ENCODE measurements around the gene SYNE4. TPM values are rescaled to one million over a fixed set of nuclear protein-coding genes. Genes with fewer than 3 reads are reported as not detected.

Gene SYNE4
- total and polyA plus RNA-seq, 9 of the 15 experiments (the other 6 are each of a cell fraction or from before 2014, with no cell fraction given) = 0.03 to 0.65 (median 0.29) TPM

DNA sequence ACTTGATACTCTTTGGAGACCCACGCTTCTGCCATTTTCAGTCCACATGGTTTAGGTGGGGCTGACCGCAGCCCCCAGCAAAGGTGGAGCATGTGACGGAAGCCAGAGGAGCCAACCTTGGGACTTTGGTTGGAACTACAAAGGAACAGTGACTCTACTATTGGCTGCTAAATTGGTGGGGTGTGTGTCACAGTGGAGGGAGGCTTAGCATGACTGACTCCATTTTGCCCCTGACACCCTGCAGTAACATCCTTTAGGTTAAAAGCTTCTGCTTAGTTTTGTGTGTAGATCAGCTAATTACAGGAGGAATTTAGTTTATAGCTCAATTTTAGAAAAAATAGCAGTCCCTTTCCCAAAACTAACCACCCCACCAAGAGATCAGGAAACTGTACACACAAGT is 7.0 kb downstream of the SYNE4 start (continued):
- TF ChIP-seq CC2D1A (IDR thresholded peaks at IDR 0.05) = no peak
- TF ChIP-seq, protein P1, sequence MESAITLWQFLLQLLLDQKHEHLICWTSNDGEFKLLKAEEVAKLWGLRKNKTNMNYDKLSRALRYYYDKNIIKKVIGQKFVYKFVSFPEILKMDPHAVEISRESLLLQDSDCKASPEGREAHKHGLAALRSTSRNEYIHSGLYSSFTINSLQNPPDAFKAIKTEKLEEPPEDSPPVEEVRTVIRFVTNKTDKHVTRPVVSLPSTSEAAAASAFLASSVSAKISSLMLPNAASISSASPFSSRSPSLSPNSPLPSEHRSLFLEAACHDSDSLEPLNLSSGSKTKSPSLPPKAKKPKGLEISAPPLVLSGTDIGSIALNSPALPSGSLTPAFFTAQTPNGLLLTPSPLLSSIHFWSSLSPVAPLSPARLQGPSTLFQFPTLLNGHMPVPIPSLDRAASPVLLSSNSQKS (CRISPR knock-in tag; IDR thresholded peaks at IDR 0.05) = no peak
- TF ChIP-seq, protein P2, sequence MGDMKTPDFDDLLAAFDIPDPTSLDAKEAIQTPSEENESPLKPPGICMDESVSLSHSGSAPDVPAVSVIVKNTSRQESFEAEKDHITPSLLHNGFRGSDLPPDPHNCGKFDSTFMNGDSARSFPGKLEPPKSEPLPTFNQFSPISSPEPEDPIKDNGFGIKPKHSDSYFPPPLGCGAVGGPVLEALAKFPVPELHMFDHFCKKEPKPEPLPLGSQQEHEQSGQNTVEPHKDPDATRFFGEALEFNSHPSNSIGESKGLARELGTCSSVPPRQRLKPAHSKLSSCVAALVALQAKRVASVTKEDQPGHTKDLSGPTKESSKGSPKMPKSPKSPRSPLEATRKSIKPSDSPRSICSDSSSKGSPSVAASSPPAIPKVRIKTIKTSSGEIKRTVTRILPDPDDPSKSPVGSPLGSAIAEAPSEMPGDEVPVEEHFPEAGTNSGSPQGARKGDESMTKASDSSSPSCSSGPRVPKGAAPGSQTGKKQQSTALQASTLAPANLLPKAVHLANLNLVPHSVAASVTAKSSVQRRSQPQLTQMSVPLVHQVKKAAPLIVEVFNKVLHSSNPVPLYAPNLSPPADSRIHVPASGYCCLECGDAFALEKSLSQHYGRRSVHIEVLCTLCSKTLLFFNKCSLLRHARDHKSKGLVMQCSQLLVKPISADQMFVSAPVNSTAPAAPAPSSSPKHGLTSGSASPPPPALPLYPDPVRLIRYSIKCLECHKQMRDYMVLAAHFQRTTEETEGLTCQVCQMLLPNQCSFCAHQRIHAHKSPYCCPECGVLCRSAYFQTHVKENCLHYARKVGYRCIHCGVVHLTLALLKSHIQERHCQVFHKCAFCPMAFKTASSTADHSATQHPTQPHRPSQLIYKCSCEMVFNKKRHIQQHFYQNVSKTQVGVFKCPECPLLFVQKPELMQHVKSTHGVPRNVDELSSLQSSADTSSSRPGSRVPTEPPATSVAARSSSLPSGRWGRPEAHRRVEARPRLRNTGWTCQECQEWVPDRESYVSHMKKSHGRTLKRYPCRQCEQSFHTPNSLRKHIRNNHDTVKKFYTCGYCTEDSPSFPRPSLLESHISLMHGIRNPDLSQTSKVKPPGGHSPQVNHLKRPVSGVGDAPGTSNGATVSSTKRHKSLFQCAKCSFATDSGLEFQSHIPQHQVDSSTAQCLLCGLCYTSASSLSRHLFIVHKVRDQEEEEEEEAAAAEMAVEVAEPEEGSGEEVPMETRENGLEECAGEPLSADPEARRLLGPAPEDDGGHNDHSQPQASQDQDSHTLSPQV (IDR thresholded peaks at IDR 0.05) = peak; percentile 88
- TF ChIP-seq ZNF311 (CRISPR knock-in tag; IDR thresholded peaks at IDR 0.05) = peak; percentile 70; the same call in 1 of the 2 replicates
- no peak for TF ChIP-seq SETDB1 (IDR thresholded peaks at IDR 0.05; ENCODE audit: low read length)
- no peak for TF ChIP-seq ZNF184 (CRISPR knock-in tag; IDR thresholded peaks at IDR 0.05)
- TF ChIP-seq, protein P3, sequence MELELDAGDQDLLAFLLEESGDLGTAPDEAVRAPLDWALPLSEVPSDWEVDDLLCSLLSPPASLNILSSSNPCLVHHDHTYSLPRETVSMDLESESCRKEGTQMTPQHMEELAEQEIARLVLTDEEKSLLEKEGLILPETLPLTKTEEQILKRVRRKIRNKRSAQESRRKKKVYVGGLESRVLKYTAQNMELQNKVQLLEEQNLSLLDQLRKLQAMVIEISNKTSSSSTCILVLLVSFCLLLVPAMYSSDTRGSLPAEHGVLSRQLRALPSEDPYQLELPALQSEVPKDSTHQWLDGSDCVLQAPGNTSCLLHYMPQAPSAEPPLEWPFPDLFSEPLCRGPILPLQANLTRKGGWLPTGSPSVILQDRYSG (tag; conservative IDR thresholded peaks at IDR 0.05; ENCODE audit: low read depth) = no peak
- TF ChIP-seq POLR2AphosphoS2 (IDR thresholded peaks at IDR 0.05; ENCODE audit: low read length) = no peak
- TF ChIP-seq ZBTB8A (IDR thresholded peaks at IDR 0.05; ENCODE audit: partially characterized antibody) = no peak
- TF ChIP-seq HLTF (IDR thresholded peaks at IDR 0.05) = no peak
- TF ChIP-seq, protein P4, sequence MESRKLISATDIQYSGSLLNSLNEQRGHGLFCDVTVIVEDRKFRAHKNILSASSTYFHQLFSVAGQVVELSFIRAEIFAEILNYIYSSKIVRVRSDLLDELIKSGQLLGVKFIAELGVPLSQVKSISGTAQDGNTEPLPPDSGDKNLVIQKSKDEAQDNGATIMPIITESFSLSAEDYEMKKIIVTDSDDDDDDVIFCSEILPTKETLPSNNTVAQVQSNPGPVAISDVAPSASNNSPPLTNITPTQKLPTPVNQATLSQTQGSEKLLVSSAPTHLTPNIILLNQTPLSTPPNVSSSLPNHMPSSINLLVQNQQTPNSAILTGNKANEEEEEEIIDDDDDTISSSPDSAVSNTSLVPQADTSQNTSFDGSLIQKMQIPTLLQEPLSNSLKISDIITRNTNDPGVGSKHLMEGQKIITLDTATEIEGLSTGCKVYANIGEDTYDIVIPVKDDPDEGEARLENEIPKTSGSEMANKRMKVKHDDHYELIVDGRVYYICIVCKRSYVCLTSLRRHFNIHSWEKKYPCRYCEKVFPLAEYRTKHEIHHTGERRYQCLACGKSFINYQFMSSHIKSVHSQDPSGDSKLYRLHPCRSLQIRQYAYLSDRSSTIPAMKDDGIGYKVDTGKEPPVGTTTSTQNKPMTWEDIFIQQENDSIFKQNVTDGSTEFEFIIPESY (CRISPR knock-in tag; IDR thresholded peaks at IDR 0.05) = no peak
- TF ChIP-seq SMC3 (conservative IDR thresholded peaks at IDR 0.05; ENCODE audit: insufficient read depth, low read depth, low read length) = no peak
- TF ChIP-seq DMBX1 (CRISPR knock-in tag; IDR thresholded peaks at IDR 0.05; ENCODE audit: borderline replicate concordance) = peak; percentile 73
- TF ChIP-seq FOS (IDR thresholded peaks at IDR 0.05; ENCODE audit: extremely low read depth, insufficient read length) = no peak
- peak; percentile 36; the same call in 1 of the 2 replicates for TF ChIP-seq SMAD4 (CRISPR knock-in tag; conservative IDR thresholded peaks at IDR 0.05)

Measured in K562 (cell line).